Stimulated activated CD4-positive, alpha-beta T cell treated with anti-CD3 and anti-CD28 coated beads, TNF-alpha, amount 100 ng/mL, for 48 hours (primary cell): ENCODE data around the gene SRRM1.
"Not testable (repeated sequence)": the region's sequence is repeated elsewhere in the genome, so short reads cannot be mapped to it uniquely, and the experiment has no call there.

Source experiments
- DNase-seq, 3 donors: peaks; one replicate each; pipeline ENCODE4 v3.0.0-alpha.2; 2020; ENCODE audit warnings: low read depth in 3 of 3

The SRRM1 gene

DNA sequence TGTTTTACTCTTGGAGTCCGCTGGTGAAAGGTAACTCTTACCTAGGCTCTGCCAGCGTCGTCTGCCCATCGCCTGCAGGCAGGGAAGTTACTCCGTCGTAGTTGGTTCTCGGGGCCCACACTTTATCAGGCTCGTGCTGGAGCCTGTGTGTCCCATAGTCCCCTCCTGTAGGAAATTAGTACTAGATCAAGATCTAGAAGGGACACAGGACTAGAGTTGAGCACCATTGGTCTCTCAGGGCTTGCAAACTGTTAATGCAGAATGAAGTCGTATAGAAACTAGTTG, 940 bp downstream of the SRRM1 start:
- DNase-seq: peak in 1 of 3 donors; percentile 23

DNA sequence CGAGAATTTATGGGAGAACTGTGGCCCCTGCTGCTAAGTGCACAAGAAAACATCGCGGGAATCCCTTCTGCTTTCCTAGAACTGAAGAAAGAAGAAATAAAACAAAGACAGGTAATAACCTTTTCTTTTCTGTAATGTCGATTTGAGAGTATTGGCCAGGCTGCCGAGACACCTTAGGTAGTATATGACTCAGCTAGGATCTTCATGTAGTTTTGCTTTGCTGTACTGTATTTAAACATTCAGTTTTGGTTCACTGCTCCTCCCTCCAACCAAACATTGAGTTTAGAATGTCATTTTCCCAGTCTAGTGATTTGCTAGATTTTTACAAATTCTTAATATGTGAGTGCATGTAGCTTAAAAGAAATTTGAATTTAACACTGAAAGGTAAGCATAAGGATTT, 5.8 kb downstream of the SRRM1 start:
- DNase-seq: no peak

DNA sequence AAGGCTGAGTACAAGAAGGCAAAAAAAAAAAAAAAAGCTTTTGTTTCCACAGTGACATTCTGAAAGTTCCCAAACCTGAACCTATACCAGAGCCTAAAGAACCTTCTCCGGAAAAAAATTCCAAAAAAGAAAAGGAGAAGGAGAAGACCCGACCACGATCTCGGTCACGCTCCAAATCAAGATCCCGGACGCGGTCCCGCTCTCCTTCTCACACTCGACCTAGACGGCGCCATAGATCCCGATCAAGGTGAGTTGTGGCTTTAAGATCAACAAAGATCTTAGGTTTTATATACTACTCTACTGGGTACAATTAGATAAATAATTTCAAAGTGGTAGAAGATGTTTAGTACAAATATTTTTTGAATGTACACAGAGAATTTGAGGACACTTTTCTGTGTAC, 9.3 kb downstream of the SRRM1 start:
- no peak for DNase-seq

DNA sequence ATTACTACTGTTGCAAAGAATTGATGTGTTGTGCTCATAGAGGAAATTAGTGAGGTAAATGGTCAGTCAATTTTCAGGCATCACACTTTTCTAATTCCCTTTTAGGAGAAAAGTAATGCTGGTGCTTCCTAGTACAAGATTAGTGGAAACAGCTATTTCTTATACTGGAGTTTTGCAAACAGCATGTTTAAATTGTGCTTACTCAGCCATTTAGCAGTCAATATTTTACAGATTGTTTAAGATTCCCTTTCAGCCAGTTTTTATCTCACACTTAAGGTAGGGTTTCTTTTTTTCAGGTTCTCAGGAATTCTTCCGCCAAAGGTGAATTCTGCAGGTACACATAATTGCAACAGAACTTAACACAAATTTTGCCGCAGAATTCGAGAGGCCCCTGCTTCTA, 10.9 kb downstream of the SRRM1 start:
- no peak for DNase-seq

DNA sequence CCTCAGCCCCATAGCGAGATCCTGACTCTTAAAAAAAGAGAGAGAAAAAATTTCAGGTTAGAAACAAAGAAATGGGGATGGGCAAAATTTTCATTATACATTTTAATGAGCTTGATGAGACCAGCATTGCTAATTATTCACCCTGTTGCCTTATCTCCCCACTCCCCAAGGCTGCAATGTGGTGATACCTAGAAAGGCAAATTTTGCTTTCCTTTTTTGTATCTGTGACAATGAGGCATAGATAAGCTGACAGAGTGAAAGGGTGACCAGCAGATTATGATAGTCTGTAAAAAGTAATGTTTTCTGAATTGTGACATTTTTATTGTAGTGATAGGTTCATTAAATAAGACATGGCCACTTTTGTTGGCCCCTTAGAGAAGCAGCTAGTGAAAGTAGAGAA, 12.9 kb downstream of the SRRM1 start:
- no peak for DNase-seq

DNA sequence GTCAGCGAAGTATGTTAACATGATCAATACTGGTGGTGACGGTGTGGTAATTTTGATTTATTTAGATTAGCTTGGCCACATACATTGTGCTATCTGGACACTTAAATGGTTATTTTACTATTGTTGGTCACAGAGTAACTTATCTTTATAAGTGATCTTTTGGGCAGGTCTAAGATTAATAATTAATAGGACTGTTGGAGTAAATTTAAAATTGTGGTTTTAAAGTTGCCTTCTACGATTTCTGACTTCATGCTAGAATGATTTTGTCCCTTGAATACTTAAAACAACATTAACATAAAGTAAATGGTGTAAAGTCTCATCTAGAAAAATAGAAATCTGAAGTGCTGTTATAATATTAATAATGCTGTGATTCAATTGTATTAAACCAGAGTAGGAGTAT, 14.7 kb downstream of the SRRM1 start:
- no peak for DNase-seq

DNA sequence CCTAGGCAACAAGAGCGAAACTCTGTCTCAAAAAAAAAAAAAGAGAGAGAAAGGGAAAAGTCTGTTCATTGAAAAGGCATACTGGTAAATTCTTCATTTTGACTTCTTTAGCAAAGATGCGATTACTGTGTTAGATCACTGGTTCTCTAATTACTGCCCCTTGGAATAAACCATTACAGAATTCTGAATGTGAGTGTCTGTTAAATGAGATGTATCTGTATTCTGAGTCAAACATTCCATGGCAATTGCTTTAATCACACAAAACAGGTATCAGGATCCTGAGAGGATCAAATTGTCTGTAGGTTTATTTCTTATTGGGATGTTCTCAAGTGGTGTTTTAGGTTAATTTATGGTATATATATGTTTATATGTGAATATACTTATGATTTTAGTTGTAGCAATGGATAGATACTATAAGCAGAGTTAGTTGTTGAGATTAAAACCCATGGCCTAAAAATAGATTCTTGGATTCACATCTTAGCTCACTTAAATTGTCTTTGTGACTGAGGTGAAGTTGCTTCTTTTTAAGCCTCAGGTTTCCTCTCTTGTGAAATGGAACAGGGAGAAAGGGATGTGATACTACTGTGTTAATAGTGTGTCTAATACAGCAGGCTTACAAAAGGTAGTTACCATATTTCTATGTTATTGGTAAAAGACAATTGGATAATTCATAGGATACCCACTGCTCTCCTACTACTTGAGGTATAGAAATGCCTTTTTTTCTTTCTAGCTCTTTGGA, 16.2 kb downstream of the SRRM1 start:
- DNase-seq: no peak

DNA sequence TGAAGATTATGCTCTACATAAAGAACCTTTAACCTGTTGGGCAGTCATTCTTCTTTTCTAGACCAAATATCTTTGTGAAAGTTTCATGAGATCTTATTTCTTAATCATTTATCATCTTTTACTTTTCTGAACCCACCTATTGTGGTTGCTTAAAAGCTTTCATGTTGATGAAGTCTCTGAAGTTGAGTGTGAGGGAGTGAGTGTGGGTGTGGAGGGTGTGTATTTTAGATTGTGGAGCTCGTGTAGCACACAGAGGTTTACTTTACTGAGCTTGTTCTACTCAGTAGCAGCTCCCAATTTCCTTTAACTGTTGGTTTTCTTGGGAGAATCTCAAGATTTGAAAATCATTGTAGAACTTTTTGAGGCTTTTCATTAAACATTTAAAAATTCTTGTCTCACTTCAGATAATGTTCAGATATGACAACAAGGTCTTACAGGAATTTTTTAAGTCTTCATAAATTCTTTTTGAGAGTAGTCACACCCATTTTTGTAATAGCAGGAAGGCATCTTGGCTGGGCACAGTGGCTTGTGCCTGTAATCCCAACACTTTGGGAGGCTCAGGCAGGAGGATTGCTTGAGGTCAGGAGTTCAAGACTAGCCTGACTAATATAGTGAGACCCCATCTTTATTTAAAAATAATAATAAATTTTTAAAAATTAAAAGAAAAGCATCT, 17.0 kb downstream of the SRRM1 start:
- DNase-seq: no peak

DNA sequence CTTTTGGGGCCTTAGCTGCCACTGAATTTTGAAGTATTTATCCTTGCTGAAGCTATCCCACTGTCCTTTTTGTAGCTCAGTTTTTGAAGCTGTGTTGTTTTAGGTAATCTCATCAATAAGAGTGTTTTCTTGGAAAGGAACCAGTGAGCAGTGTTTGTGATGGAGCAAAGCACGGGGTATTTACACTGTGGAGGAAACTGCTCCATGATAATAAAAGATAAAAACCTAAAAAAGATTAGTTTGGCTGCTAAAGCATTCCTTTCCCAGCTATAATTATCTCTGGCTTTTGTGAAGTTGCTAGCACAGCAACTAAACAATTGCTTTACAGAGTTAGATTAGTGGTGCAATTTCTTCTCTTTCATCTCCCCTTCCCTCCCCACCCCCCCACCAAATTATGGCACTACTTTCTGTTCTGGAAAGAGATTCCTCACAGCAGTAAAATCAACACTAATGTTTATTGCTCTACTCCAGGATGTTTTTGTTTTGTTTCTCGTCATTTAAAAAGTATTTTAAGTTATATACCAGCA, 21.5 kb downstream of the SRRM1 start:
- DNase-seq: no peak

DNA sequence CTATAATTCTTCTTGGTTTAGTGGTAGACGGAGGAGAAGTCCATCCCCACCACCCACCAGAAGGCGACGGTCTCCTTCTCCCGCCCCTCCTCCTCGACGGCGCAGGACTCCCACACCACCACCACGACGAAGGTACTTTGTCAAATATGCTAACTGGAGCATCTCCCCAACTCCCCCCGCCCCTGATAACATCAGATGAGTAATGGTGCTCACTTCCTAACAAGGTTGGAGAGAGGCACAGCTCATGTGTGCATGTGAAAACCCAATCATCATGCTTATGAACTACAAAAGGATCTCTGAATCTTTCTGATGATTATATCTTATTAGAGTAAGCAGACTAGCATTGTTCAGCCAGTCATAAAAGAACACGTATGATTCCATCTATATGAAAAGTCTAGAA, 23.7 kb downstream of the SRRM1 start:
- no peak for DNase-seq

DNA sequence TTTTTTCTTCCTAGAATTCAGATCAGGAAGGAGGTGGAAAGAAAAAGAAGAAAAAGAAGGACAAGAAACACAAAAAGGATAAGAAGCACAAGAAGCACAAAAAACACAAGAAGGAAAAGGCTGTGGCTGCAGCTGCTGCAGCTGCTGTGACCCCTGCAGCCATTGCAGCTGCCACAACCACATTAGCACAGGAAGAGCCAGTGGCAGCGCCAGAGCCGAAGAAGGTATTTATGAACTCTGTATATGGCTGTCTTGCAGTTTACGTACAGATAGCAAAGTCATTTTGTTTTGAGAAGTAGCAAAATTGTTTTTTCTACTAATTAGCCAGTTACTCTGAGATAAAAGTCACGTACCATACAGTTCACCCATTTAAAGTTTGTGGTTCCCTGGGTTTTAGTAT, 28.3 kb downstream of the SRRM1 start:
- DNase-seq: not testable (repeated sequence)

DNA sequence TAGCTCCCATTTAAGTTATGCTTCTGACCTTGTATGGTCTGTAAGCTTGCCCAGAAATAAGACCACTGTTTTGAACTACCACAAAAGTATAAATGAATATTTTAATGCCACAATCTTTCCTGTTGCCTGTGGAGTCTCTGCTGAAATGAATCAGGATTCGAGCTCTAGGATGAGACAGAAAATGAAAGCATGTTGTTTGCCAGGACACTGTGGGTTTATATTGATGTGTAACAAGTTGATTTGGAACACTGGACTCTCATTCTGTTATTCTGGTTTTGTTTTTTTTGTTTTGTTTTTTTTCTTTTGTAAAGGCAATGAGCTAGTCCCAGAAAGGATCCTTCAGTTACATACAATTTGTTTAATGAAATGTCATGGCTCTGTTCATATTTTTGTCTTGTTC, 29.6 kb downstream of the SRRM1 start:
- DNase-seq: not testable (repeated sequence)

DNA sequence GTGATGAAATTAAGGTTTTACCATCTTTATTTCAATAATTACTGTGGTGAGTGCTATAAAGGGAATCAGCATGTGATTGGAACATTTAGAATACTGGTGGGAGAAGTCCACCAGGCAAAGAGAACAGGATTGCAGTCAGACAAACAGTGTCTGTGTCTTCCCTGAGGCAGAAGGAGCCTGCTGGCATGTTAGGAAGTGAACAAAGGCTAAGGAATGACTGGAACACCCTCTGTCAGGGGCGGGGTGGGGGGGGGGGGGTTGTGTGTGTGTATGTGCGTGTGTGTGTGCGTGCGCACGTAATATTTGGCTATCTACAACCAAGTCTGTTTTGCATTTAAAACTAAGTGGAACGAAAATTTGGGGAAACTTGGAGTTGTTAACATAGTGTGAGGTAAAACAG, 30.2 kb downstream of the SRRM1 start:
- no peak for DNase-seq

DNA sequence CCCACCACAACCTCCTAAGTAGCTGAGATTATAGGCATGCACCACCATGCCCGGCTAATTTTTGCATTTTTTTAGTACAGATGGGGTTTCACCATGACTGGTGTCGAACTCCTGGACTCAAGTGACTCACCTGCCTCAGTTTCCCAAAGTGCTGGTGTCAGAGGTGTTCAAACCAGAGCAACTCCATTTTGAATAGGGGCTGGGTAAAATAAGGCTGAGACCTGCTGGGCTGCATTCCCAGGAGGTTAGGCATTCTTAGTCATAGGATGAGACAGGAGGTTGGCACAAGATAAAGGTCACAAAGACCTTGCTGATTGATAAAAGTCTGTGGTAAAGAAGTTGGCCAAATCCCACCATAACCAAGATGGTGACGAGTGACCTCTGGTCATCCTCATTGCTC, 35.3 kb downstream of the SRRM1 start:
- not testable (repeated sequence) for DNase-seq

DNA sequence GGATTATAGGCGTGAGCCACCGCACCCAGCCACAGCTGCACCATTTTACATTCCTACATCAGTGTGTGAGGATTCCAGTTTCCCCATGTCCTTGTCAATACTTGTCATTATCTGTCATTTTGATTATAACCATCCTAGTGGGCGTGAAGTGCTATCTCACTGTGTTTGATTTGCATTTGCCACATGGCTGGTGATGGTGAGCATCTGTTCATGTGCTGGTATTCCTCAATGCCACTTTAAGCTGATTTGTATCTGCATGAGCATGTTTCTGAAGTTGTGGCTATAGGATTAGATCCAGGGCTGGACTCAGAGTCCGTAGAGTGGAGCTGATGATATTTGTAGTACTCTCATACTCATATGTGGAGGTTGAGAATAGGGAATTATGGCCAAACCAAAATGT, 36.6 kb downstream of the SRRM1 start:
- DNase-seq: no peak

DNA sequence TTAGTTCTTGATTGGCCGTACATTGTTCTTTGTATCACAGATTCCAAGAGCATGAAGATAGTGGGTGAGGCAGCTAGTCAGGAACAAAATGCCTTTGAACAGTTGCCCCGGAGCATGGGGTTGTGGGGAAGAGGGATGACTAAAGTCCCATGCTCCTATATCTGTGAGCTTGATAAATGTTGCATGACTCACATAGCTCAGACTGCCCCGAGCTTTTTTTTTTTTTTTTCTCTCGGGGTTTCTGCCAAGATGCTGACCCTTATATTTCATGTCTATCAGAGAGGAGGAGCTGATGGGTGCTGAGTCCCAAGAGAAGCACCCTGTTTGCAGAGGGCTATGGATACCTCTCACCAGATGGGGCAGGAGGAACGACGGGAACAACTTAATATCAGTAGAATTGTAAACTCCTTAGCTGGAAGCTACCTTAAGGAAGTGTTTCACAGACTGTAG, 40.6 kb downstream of the SRRM1 start:
- DNase-seq: no peak

DNA sequence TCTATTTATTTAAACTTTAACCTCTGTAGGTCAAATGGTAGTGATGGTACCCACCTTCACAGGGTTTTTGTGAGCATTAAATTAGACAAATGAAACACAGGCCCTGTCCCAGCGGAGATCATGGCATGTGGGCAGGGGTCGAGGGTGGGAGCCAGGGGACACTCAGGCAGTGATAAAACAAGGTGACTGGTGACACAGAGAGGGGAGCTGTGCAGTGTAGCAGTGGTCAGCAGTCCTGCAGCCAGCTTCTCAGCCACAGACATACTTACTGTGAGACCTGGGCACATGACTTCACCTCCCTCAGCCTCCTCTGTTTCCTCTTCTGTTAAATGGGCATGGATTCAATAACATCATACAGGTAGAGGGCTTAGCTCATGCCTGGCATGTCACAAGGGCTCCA, 44.9 kb downstream of the SRRM1 start:
- no peak for DNase-seq

DNA sequence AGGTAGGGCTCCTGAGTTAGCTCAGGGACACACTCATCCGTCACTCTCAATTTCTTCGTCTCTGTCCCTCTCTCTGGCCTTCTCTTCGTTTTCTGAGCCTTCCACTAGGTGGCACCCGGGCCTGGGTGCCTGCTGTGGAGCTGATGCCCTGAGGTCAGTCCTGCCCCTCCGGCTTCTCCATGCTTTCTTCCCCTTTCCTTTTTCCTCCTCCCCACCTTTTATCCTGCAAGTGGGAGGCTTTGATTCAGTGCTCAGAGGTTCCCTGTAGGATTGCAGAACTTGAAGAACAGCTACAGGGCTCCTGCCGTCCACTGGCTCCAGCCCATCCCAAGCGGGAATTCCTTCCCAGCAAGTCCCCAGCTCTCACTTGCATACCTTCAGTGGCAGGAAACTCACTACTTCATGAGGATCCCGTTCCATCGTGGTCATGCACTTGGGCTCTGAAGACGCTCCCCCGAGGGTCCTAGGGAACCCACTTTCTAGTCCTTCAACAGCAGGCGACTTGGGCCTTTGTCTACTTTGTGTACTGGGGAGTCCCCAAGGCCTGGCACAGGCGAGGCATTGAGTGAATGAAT, 45.6 kb downstream of the SRRM1 start:
- peak; percentile 37 to 45 (median 39) for DNase-seq

DNA sequence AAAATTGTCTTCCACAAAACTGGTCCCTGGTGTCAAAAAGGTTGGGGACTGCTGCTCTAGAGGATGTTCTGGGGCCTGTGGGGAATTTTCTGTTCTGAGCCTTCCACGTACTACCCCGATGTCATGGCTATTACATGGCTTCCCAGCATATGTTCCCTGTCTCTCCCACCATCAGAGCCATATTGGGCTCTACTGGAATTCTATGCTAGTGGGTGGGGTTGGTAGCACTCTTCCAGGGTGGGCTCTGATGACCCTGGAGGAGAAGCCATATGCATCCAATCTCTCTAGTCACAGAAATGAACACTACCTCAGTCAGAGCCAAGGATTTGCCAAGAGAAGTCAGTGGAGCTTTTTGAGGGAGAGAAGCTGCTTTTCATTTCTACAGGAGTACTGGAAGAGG, 47.9 kb downstream of the SRRM1 start:
- no peak for DNase-seq

DNA sequence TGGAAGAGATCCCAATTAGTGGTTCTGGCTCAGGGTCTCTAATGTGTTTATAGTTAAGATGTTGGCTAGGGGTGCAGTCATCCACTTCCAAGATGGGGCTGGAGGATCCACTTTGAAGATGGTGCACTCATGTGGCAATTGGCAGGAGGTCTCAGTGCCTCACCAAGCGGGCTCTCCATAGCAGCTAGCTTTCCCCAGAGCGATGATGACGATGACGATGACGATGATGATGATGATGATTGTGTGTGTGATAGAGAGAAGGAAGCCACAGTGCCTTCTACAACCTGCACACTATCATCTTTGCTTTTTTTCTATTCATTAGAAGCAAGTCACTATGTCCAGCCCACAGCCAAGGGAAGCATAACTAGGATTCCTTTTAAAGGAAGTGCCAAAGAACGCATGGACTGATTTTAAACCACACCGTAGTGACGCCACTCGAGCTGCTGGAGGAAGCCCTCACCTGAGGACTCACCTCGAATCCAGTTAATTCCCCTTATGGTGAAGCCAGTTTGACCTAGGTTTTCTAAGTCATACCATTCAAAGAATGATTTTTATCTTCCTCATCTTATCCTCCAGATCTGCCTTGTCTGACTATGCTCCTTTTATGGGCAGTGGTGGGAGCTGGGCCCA, 49.4 kb downstream of the SRRM1 start:
- DNase-seq: no peak

DNA sequence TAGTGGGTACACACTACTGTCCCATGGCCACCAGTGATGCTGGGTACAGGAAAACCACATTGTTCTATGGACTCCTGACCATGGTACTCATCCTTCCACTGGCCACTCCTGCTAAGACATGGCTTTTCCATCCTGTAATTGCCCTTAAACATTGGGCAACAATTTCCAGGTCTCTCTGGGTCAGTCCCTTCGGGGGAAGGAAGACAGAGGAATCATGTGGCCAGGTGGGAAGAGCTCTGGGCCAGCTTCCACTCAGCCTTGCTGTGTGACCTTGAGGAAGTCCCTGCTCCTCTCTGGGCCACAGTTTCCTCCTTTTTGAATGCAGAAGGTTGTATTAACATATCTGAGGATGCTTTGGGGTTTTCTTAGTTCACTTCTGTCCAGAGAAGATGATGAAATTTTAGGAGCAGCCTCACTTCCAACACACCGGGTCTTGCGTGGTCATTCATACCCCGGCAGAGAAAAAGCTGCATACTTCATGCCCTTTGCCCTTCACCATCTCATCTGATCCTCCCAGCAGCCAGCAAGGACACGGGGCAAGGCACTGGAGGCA, 50.8 kb downstream of the SRRM1 start:
- DNase-seq: no peak

DNA sequence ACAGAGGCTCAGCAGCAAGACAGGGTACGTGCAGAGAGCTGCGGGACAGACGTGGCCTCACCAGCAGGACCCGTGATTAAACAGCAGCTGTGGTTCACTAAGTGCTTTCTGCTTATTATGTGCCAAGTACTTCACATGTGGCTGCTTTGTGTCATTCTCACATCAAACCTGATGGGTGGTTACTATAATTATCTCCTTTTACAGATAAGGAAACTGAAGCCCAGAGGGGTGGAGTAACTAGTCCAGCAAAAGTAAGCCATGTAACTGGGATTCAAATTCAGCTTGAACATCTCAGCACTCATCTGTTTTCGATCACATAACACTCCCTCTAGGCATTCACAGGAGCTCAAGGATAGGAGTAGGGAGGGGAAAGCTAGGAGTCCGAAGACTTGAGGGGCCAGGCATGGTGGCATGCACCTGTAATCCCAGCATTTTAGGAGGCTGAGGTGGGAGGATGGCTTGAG, 51.3 kb downstream of the SRRM1 start:
- DNase-seq: no peak
